HepG2 (cell line): ENCODE measurements around the gene FANCD2OS. TPM values are rescaled to one million over a fixed set of nuclear protein-coding genes. Genes with fewer than 3 reads are reported as not detected.

Experiments
- DPF2 ChIP-seq: sonication (generic); formaldehyde crosslinking; IDR thresholded peaks from 2 replicates; pipeline ENCODE4 v1.4.0; 2020; ENCODE audit warnings: mild to moderate bottlenecking, low read depth, missing genetic modification reagents, borderline replicate concordance
- EED ChIP-seq: sonication (generic); formaldehyde crosslinking; IDR thresholded peaks from 2 replicates; pipeline ENCODE4 v1.5.0; 2020; ENCODE audit warnings: mild to moderate bottlenecking, missing genetic modification reagents
- ELF4 ChIP-seq: sonication (generic); formaldehyde crosslinking; IDR thresholded peaks from 2 replicates; pipeline ENCODE4 v1.5.0; 2020; ENCODE audit warnings: missing genetic modification reagents, mild to moderate bottlenecking, moderate library complexity, borderline replicate concordance
- ERF ChIP-seq: IDR thresholded peaks from 2 replicates; pipeline ENCODE4 v1.6.1; 2018; ENCODE audit warnings: missing biosample characterization, missing genetic modification reagents
- FOXA3 ChIP-seq: IDR thresholded peaks from 2 replicates; pipeline ENCODE4 v1.6.1; 2016; ENCODE audit warnings: missing genetic modification reagents, missing compliant biosample characterization
- HCFC1 ChIP-seq: fragments of 150-350 bp; IDR thresholded peaks from 2 replicates; pipeline ENCODE4 v1.6.1; 2014; ENCODE audit warnings: low read depth, low read length
- HNRNPUL1 ChIP-seq: fragments of 200-400 bp; formaldehyde crosslinking; IDR thresholded peaks from 2 replicates; pipeline ENCODE4 v1.6.1; 2017; ENCODE audit warnings: low read depth, mild to moderate bottlenecking, low read length, moderate library complexity
- KLF9 ChIP-seq: IDR thresholded peaks from 2 replicates; pipeline ENCODE4 v1.6.1; 2016; ENCODE audit warnings: low read depth
- MAZ ChIP-seq, 2 experiments: sonication (generic) in 1 of 2; formaldehyde crosslinking in 1 of 2; IDR thresholded peaks; 2 replicates each; pipeline versions ENCODE4 v1.5.0 to v1.6.1; 2012 to 2020; ENCODE audit warnings: low read depth in 2 of 2, mild to moderate bottlenecking in 2 of 2, borderline replicate concordance in 1 of 2, improper control_type of control experiment in 1 of 2, low read length in 1 of 2, missing genetic modification reagents in 1 of 2, moderate library complexity in 1 of 2
- PLRG1 ChIP-seq: fragments of 450-650 bp; conservative IDR thresholded peaks from 2 replicates; pipeline ENCODE4 v1.6.1; 2016
- PPARG ChIP-seq: conservative IDR thresholded peaks from 2 replicates; pipeline ENCODE4 v1.6.1; 2016; ENCODE audit warnings: missing biosample characterization, missing genetic modification reagents
- PREB ChIP-seq: sonication (generic); formaldehyde crosslinking; IDR thresholded peaks from 2 replicates; pipeline ENCODE4 v1.4.0; 2020; ENCODE audit warnings: missing genetic modification reagents
- REXO4 ChIP-seq: sonication (generic); formaldehyde crosslinking; IDR thresholded peaks from 2 replicates; pipeline ENCODE4 v1.8.0; 2022; ENCODE audit warnings: missing genetic modification reagents, mild to moderate bottlenecking, borderline replicate concordance
- ZNF33B ChIP-seq: sonication (generic); formaldehyde crosslinking; IDR thresholded peaks from 2 replicates; pipeline ENCODE4 v1.5.1; 2020; ENCODE audit warnings: mild to moderate bottlenecking, missing genetic modification reagents
- ZNF639 ChIP-seq: conservative IDR thresholded peaks from 2 replicates; pipeline ENCODE4 v1.6.1; 2018; ENCODE audit warnings: missing genetic modification reagents
- polyA plus RNA-seq, 8 experiments: library from polyadenylated mRNA; depleted of rRNA in 3 of 8; stranded (reverse) in 7 of 8; unstranded in 1 of 8; fragments of >200 nt; fragmentation: Illumina TruSeq in 4 of 8; extraction: Trizol in 4 of 8; gene quantifications; 2 replicates each; pipeline versions ENCODE4 v1.2.1 to v1.2.3, GENCODE V29; 2011 to 2016; ENCODE audit warnings: low read depth in 4 of 8, missing spikeins in 1 of 8, mixed read lengths in 1 of 8; ENCODE audit not compliant: insufficient read depth in 1 of 8
- total RNA-seq, 5 experiments: library from RNA; depleted of rRNA; stranded (reverse); fragments of >200 nt; fragmentation: Illumina TruSeq; extraction: Trizol; gene quantifications; 2 replicates each; pipeline ENCODE4 v1.2.3, GENCODE V29; 2016; ENCODE audit warnings: low read depth in 1 of 5
- TF ChIP-seq, protein P1 (sequence below): sonication (generic); formaldehyde crosslinking; conservative IDR thresholded peaks from 2 replicates; pipeline ENCODE4 v1.4.0; 2020; ENCODE audit warnings: mild to moderate bottlenecking, missing genetic modification reagents, moderate library complexity

Gene FANCD2OS
- total and polyA plus RNA-seq, 2 of the 13 experiments (the other 11 are each of a cell fraction or from before 2014, with no cell fraction given), result not detected

- TF ChIP-seq PREB (CRISPR knock-in tag) (0 out of 2 replicates have a peak, but pooled peaks have one; percentile 50), HCFC1 (no peak), ZNF33B (peak; percentile 78; the same call in 1 of the 2 replicates), DPF2 (CRISPR knock-in tag) (no peak), PPARG (0 out of 2 replicates have a peak, but pooled peaks have one; percentile 39), KLF9 (CRISPR knock-in tag) (no peak), FOXA3 (CRISPR knock-in tag) (0 out of 2 replicates have a peak, but pooled peaks have one; percentile 25), EED (CRISPR knock-in tag) (0 out of 2 replicates have a peak, but pooled peaks have one; percentile 50), MAZ (IDR thresholded peaks at IDR 0.05; ENCODE audit: borderline replicate concordance, low read depth, low read length) (no peak), MAZ (CRISPR knock-in tag; IDR thresholded peaks at IDR 0.05; ENCODE audit: low read depth) (peak; percentile 71), HNRNPUL1 (no peak), PLRG1 (no peak), ERF (CRISPR knock-in tag) (peak; percentile 86), ELF4 (CRISPR knock-in tag) (no peak), REXO4 (CRISPR knock-in tag) (no peak), ZNF639 (CRISPR knock-in tag) (0 out of 2 replicates have a peak, but pooled peaks have one; percentile 59)
- TF ChIP-seq, protein P1, sequence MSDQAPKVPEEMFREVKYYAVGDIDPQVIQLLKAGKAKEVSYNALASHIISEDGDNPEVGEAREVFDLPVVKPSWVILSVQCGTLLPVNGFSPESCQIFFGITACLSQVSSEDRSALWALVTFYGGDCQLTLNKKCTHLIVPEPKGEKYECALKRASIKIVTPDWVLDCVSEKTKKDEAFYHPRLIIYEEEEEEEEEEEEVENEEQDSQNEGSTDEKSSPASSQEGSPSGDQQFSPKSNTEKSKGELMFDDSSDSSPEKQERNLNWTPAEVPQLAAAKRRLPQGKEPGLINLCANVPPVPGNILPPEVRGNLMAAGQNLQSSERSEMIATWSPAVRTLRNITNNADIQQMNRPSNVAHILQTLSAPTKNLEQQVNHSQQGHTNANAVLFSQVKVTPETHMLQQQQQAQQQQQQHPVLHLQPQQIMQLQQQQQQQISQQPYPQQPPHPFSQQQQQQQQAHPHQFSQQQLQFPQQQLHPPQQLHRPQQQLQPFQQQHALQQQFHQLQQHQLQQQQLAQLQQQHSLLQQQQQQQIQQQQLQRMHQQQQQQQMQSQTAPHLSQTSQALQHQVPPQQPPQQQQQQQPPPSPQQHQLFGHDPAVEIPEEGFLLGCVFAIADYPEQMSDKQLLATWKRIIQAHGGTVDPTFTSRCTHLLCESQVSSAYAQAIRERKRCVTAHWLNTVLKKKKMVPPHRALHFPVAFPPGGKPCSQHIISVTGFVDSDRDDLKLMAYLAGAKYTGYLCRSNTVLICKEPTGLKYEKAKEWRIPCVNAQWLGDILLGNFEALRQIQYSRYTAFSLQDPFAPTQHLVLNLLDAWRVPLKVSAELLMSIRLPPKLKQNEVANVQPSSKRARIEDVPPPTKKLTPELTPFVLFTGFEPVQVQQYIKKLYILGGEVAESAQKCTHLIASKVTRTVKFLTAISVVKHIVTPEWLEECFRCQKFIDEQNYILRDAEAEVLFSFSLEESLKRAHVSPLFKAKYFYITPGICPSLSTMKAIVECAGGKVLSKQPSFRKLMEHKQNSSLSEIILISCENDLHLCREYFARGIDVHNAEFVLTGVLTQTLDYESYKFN (CRISPR knock-in tag), result 0 out of 2 replicates have a peak, but pooled peaks have one; percentile 28
Observed at GRCh38 chr3:10115326-10116137, 7.5 kb upstream of the FANCD2OS start, which contains the start of gene BRK1 (continued).
